CD4-positive, alpha-beta T cell treated with Interleukin-2 at 100 ng/mL for 4 hours (primary cell): Measurements from ENCODE around the gene CTSH.

Experiments
- DNase-seq: peaks from one replicate; pipeline ENCODE4 v3.0.0-alpha.2; 2020; ENCODE audit warnings: low spot score

Gene CTSH

DNA sequence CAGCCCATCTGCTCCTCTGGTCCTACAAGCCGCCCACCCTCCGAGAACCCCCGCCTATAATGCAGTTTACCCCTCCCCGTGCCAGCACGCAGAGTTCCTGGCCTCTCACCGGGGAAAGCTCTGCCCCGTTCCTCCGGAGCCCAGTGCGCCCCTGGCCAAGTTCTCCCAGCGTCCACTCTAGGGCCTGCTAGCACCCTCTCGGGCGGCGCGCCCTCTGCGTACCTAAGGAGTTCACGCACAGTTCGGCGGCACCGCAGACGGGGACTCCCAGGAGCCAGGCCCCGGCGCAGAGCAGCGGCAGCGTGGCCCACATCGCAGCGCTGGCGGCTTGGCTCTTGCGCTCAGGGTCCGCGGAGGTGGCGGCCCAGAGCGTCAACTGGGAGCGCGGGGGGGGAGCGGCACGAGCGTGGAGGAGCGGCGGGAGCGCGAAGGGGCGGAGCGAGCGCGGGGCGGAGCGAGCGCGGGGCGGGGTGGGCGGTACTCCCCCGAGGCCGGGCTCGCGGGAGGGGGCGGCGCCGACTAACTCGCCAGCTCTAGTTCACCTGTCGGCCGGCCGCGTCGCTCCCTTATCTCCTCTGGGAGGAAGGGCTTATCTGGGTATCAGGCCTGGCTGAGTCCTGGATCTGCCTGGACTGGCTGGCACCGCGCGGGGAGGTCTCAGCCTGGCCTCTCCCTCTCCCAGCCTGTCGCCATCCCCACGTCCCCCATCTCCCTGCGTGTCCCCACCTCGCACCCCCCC, at the start of gene CTSH:
Gene CTSH, minus strand, starts transcription at position 378 of the 739 bp plus-strand sequence. Its CDS starts 65 bp downstream, at position 313.
- peak; percentile 78 for DNase-seq

GRCh38 chr15:78993931-78994530, 49.2 kb upstream of the CTSH start:
- DNase-seq: no peak

GRCh38 chr15:78993257-78993930, 48.5 kb upstream of the CTSH start:
- DNase-seq: no peak

GRCh38 chr15:78992416-78993256, 47.8 kb upstream of the CTSH start:
- DNase-seq: no peak

- DNase-seq: no peak
These were observed 47.0 kb upstream of the CTSH start for GRCh38 chr15:78991879-78992278.

GRCh38 chr15:78991476-78991875, 46.6 kb upstream of the CTSH start:
- DNase-seq: no peak

GRCh38 chr15:78990278-78990677, 45.4 kb upstream of the CTSH start:
- DNase-seq: no peak

DNA sequence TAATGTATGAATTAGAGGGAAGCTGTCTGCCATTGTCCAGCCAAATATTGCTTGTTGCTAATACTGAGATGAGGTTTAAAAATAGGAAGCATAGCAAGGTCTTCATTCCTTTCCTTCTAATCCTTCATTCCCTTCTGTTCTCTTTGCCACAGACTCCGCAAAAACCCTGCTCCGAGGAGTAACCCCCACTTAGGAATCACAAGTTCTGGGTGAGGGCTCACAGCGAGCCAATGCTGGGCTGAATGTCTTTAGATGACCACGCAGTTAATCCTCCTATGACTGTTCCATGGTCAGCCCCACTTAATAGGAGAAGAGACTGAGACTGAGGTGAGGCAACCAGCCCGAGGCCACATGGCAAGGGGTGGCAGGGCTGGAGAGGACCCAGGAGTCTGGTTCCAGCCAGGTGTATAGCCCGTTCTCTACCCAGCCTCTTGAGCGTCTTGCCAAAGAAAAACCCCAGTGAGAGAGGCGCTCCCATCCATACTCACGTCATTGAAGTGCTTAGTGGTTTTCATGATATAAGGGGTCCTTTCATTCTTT, 44.9 kb upstream of the CTSH start:
- DNase-seq: no peak

- peak; percentile 8 for DNase-seq
These were observed 43.6 kb upstream of the CTSH start for GRCh38 chr15:78988361-78988911.

- DNase-seq: no peak
These were observed 42.9 kb upstream of the CTSH start for GRCh38 chr15:78987556-78988360.

DNA sequence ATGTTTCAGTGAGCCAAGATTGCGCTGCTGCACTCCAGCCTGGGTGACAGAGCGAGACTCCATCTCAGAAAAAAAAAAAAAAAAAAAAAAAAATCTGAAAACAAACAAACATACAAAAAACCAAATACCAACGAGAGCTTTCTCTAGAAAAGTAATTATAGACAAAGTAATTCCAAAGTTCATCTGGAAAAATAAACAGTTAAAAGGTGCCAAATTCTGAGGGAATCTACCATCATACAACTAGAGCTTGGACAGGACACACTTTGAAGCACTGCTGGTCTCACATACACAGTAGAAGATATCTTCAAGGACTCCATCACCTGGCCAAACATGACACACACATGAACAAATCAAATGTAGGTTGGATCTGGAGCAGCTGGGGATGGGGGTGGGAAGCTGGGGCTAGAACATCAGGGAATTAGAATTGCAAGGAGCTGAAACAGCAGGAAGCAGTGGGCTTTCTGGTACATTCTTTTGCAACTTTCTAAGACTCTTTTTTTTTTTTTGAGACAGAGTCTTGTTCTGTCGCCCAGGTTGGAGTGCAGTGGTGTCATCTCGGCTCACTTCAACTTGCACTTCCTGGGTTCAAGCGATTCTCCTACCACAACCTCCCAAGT, 41.1 kb upstream of the CTSH start:
- no peak for DNase-seq

GRCh38 chr15:78984041-78984440, 39.2 kb upstream of the CTSH start:
- no peak for DNase-seq

DNA sequence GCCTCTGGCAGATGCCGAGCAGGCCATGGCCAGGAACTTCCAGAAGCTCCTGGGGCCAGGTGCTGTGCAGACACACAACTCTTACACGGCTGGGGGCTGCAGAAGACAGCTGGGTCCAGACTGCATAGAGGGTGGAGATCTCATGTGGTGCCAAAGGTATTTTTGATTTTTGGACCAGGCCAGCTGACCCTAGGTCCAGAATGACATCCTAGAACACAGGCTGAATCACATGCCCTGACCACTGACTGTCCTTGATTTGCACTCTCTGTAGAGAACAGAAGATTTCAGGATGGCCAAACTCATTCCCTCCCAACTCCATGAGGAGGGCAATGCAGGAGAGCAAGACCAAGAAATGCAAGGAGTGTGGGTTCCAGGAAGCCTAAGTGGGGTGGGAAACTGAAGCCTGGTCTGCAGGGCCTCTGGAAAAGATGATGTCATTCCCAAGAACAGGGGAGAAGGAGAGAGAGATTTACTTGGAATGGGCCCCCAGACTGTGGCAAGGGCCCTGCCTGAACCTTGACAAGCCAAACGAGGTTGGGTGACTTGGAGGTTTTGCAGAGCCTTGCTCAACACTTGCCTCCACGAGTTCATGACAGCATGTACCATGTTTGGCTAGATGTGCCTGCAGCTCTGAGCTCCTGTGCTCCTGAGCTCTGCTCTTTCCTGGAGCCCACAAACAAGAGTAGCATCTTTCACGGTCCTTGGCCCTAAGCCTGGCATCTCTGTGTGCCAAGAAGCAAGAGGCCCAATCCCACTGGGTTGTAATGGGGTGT, 38.5 kb upstream of the CTSH start:
- no peak for DNase-seq

- DNase-seq: no peak
These were observed 37.9 kb upstream of the CTSH start for GRCh38 chr15:78982736-78983135.

GRCh38 chr15:78981532-78982313, 36.9 kb upstream of the CTSH start:
- DNase-seq: no peak

DNA sequence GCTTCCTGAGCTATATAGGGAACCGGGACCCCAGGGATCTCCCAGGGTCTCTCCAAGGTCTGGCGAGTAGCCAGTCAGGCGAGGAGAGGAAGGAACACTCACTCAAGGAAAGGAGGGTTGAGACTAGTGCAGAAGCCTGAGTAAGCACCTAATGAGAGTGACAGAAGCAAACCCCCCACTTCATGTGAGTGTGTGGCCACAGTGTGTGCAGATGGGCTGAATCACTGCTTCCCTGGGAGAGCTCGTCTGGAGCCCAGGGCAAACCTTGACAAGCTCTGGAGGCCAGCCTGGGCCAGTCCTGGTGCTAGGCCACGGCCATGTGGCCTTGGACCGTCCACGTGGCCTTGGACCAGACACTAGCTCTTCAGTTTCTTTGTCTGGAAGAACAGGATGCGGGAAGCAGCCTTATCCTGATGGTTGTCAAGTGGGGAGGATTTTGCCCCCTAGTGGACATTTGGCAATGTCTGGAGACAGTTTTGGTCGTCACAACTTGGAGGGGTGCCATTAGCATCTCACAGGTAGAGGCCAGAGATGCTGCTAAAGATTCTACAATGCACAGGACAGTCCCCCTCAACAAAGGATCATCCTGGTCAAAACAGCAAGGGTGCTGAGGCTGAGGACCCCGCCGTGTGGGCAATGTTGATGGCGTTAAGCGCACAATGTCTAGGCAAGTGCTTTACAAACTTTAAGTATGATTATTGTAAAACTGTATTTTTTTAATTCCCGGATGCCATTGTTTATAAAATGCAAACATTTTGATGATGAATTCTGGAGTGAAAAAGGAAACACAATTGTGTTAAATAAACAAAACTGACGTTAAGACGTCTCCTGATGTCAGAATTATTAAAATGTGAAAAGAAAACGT, 34.8 kb upstream of the CTSH start:
- peak; percentile 42 for DNase-seq

- no peak for DNase-seq
These were observed 33.8 kb upstream of the CTSH start for GRCh38 chr15:78978601-78979179.
